ENCODE data around the gene TRAF3IP1. TPM values are rescaled to one million over a fixed set of nuclear protein-coding genes. Genes with fewer than 3 reads are reported as not detected.

TRAF3IP1 gene
- total and polyA plus RNA-seq, 4 experiments from 2014 or later, result 3.0 to 11.0 (median 6.7) TPM

DNA sequence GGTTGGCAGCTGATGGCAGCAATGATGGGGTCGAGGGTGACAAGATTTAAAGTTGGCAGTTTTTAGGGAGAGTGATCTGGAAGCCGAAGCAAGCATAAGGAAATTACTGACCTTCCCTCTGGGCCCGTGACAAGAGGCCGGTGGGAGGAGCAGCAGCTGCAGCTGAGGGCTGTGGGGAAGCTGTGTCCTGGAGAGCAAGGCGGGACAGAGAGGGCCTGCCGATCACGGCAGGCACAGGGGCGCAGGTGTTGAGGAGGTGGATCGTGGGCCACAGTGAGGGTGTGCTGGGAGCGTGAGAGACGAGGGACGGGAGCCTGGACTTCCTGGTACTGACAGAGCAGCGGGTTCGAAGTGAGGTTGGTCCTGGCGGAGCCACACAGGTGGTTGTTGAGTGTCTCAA is 31.0 kb downstream of the TRAF3IP1 start:
- no peaks in the 10 kb centered on the region for H3K4me1 Mint-ChIP-seq
- intact Hi-C loops (cut with micrococcal nuclease), result no loop called here
- H3K9me3 Mint-ChIP-seq, result no peaks in the 10 kb centered on the region
- no peaks in the 10 kb centered on the region for H3K27me3 Mint-ChIP-seq
- no peaks in the 10 kb centered on the region for H3K27me3 ChIP-seq (ENCODE audit: insufficient read depth, low read length)
- CTCF ChIA-PET (ENCODE audit: partially characterized antibody), result no interaction called here
- no peaks in the 10 kb centered on the region for H3K4me1 ChIP-seq (ENCODE audit: insufficient read depth, low read length)
- no peak overlapping the region for H3K4me3 Mint-ChIP-seq
- no peak overlapping the region for H3K4me3 ChIP-seq (ENCODE audit: low read length in 2 of 2)
- no peak overlapping the region for H3K27ac ChIP-seq (ENCODE audit: low read depth, low read length)
- H3K27ac Mint-ChIP-seq, result no peak overlapping the region
- peaks cover 18 to 27% of the 10 kb centered on the region in 2 donors for H3K36me3 Mint-ChIP-seq
- H3K36me3 ChIP-seq (ENCODE audit: insufficient read depth, low read length), result peaks cover 4% of the 10 kb centered on the region
- DNase-seq, result no peak
- POLR2A ChIA-PET (ENCODE audit: partially characterized antibody), result no interaction called here
- no peaks in the 10 kb centered on the region for H3K9me3 ChIP-seq (ENCODE audit: control insufficient read depth in 1 of 2, low read length in 2 of 2)

DNA sequence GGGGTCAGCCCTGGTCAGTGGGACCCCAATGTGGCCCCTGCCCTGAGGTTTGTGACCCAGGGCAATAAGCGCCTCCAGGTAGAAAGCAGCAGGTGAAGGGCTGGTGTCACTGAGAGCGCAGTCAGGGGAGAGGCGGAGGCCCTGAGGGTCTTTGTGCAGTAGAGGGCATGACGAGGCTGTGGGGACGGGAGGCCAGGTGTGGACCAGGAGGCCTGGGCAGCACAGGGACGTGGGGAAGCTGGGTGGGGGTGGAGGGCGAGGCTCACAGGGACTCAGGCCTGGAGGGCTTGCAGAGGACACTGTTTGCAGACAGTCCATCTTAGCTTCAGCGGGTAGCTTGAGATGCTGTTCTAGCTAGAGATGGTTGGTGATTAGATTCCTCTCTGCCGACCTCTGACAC is 32.0 kb downstream of the TRAF3IP1 start:
- no peak overlapping the region for H3K27ac ChIP-seq (ENCODE audit: low read depth, low read length)
- Mint-ChIP-seq H3K4me3 (no peak overlapping the region), H3K4me1 (peaks cover 0 to 1% (median 0%) of the 10 kb centered on the region in 4 donors), H3K36me3 (peaks cover 11 to 24% of the 10 kb centered on the region in 2 donors), H3K27me3 (no peaks in the 10 kb centered on the region), H3K9me3 (no peaks in the 10 kb centered on the region), H3K27ac (no peak overlapping the region)
- no peaks in the 10 kb centered on the region for H3K9me3 ChIP-seq (ENCODE audit: control insufficient read depth in 1 of 2, low read length in 2 of 2)
- intact Hi-C loops (cut with micrococcal nuclease), result no loop called here
- H3K4me3 ChIP-seq (ENCODE audit: low read length in 2 of 2), result no peak overlapping the region
- H3K4me1 ChIP-seq (ENCODE audit: insufficient read depth, low read length), result no peaks in the 10 kb centered on the region
- ChIA-PET POLR2A (ENCODE audit: partially characterized antibody) (no interaction called here), CTCF (ENCODE audit: partially characterized antibody) (no interaction called here)
- H3K36me3 ChIP-seq (ENCODE audit: insufficient read depth, low read length), result peaks cover 4% of the 10 kb centered on the region
- no peak for DNase-seq
- no peaks in the 10 kb centered on the region for H3K27me3 ChIP-seq (ENCODE audit: insufficient read depth, low read length)

DNA sequence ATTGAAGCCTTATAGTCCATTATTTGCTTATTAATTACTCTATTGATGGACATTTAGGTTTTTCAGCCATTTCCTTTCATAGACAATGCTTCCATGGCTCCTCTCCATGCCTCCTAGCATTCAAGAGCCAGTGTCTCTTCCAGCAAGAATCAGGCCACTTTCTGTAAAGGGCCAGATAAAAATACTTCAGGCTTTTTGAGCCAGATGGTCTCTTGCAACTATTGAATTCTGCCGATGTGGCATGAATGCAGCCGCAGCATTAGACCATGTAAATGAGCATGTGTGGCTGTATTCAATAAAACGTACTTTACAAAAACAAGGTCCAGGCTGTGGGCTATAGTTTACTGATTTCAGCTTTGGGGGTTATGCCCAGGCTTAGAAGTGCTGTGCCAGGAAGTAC is 38.5 kb downstream of the TRAF3IP1 start:
- intact Hi-C loops (cut with micrococcal nuclease), result loop anchor here (5.0 kb wide), 1 partner anchor 429 kb away; no protein-coding TSS in a partner anchor
- H3K27me3 ChIP-seq (ENCODE audit: insufficient read depth, low read length), result no peaks in the 10 kb centered on the region
- peaks cover 34 to 36% of the 10 kb centered on the region in 2 donors for H3K36me3 Mint-ChIP-seq
- CTCF ChIA-PET (ENCODE audit: partially characterized antibody), result interaction anchor here (1.3 to 3.4 kb wide), 2 partner anchors 19 to 106 kb away, joined by 3 to 17 read pairs; no protein-coding TSS in a partner anchor
- H3K27ac ChIP-seq (ENCODE audit: low read depth, low read length), result no peak overlapping the region
- no peak overlapping the region for H3K4me3 Mint-ChIP-seq
- H3K4me3 ChIP-seq (ENCODE audit: low read length in 2 of 2), result no peak overlapping the region
- no peaks in the 10 kb centered on the region for H3K36me3 ChIP-seq (ENCODE audit: insufficient read depth, low read length)
- DNase-seq, result no peak
- no peaks in the 10 kb centered on the region for H3K9me3 Mint-ChIP-seq
- H3K4me1 ChIP-seq (ENCODE audit: insufficient read depth, low read length), result no peaks in the 10 kb centered on the region
- H3K9me3 ChIP-seq (ENCODE audit: control insufficient read depth in 1 of 2, low read length in 2 of 2), result no peaks in the 10 kb centered on the region
- POLR2A ChIA-PET (ENCODE audit: partially characterized antibody), result no interaction called here
- H3K27ac Mint-ChIP-seq, result no peak overlapping the region
- no peaks in the 10 kb centered on the region for H3K27me3 Mint-ChIP-seq
- peaks cover 0 to 1% (median 0%) of the 10 kb centered on the region in 4 donors for H3K4me1 Mint-ChIP-seq

DNA sequence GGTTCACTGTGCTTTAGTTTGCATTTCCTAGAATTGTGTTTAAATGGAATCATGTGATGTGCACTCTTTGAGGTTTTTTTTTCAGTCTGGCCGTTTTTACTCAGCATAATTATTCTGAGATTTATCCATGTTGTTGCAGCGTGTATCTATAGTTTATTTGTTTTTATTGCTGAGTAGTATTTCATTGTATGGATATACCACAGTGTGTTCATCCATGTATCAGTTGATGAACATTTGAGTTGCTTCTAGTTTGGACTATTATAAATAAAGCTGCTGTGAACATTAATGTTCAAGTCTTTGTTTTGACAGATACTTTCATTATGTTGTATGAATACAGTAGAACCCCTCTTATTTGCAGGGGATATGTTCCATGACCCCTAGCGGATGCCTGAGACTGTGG is 39.1 kb downstream of the TRAF3IP1 start:
- Histone ChIP-seq H3K4me1 (ENCODE audit: insufficient read depth, low read length) (no peaks in the 10 kb centered on the region), H3K36me3 (ENCODE audit: insufficient read depth, low read length) (no peaks in the 10 kb centered on the region), H3K9me3 (ENCODE audit: control insufficient read depth in 1 of 2, low read length in 2 of 2) (no peaks in the 10 kb centered on the region), H3K27ac (ENCODE audit: low read depth, low read length) (no peak overlapping the region), H3K4me3 (ENCODE audit: low read length in 2 of 2) (no peak overlapping the region), H3K27me3 (ENCODE audit: insufficient read depth, low read length) (no peaks in the 10 kb centered on the region)
- intact Hi-C loops (cut with micrococcal nuclease), result loop anchor here (5.0 kb wide), 1 partner anchor 428 kb away; no protein-coding TSS in a partner anchor
- Mint-ChIP-seq H3K4me1 (peaks cover 0 to 1% (median 0%) of the 10 kb centered on the region in 4 donors), H3K4me3 (no peak overlapping the region), H3K27me3 (no peaks in the 10 kb centered on the region), H3K36me3 (peaks cover 29 to 36% of the 10 kb centered on the region in 2 donors), H3K27ac (no peak overlapping the region), H3K9me3 (no peaks in the 10 kb centered on the region)
- no peak for DNase-seq
- ChIA-PET CTCF (ENCODE audit: partially characterized antibody) (no interaction called here), POLR2A (ENCODE audit: partially characterized antibody) (no interaction called here)

DNA sequence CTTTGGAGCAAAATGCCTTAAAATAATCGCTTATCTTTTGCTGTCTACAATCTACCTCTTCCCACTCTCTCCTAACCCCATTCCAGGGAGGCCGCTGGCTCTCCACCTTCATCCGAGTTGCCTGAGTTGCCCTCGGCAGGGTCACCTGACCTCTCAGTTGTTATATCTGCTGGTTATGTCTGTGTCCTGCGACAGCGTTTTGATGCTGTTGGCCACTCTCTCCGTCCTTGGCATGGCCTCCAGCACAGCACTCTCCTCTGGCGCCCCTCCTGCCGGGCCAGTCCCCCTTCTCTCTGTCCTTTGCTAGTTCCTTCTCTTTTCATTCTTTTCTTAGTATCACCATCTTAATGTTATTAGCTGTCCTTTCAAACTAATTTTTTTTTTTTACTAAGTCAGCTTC is 41.6 kb downstream of the TRAF3IP1 start:
- H3K4me3 ChIP-seq (ENCODE audit: low read length in 2 of 2), result no peak overlapping the region
- no peaks in the 10 kb centered on the region for H3K36me3 ChIP-seq (ENCODE audit: insufficient read depth, low read length)
- no peaks in the 10 kb centered on the region for H3K27me3 Mint-ChIP-seq
- no peaks in the 10 kb centered on the region for H3K9me3 ChIP-seq (ENCODE audit: control insufficient read depth in 1 of 2, low read length in 2 of 2)
- H3K27me3 ChIP-seq (ENCODE audit: insufficient read depth, low read length), result no peaks in the 10 kb centered on the region
- peaks cover 0 to 1% (median 0%) of the 10 kb centered on the region in 4 donors for H3K4me1 Mint-ChIP-seq
- no peak for DNase-seq
- peak overlapping the region in 1 of 7 donors; percentile 80 for H3K27ac Mint-ChIP-seq
- POLR2A ChIA-PET (ENCODE audit: partially characterized antibody), result no interaction called here
- CTCF ChIA-PET (ENCODE audit: partially characterized antibody), result interaction anchor here (0.8 to 1.3 kb wide), 2 partner anchors 9 to 100 kb away, joined by 3 to 5 read pairs; no protein-coding TSS in a partner anchor
- H3K36me3 Mint-ChIP-seq, result peaks cover 27 to 36% of the 10 kb centered on the region in 2 donors
- no peaks in the 10 kb centered on the region for H3K4me1 ChIP-seq (ENCODE audit: insufficient read depth, low read length)
- no peak overlapping the region for H3K4me3 Mint-ChIP-seq
- no peaks in the 10 kb centered on the region for H3K9me3 Mint-ChIP-seq
- H3K27ac ChIP-seq (ENCODE audit: low read depth, low read length), result no peak overlapping the region
- intact Hi-C loops (cut with micrococcal nuclease), result no loop called here

DNA sequence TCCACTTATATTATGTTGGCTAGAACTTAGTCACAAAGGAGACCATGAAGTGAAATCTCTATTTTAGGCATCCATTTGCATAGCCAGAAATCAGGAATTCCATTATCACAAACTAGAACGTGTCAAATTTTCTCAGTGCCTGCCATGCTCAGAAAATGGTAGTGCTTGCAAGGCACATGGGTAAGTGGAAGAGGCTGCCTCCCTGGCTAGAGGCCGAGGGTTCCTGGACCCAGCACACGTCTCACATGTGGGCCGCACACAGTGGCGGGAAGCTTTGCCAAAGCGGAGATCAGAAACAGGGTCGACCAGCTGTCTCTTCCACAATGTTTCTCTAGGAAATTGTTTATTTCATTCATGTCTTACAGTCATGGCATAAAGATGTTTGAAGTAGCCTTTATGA is 42.3 kb downstream of the TRAF3IP1 start:
- H3K27ac ChIP-seq (ENCODE audit: low read depth, low read length), result no peak overlapping the region
- H3K36me3 ChIP-seq (ENCODE audit: insufficient read depth, low read length), result no peaks in the 10 kb centered on the region
- Mint-ChIP-seq H3K4me3 (no peak overlapping the region), H3K27ac (no peak overlapping the region), H3K36me3 (peaks cover 23 to 36% of the 10 kb centered on the region in 2 donors), H3K27me3 (no peaks in the 10 kb centered on the region), H3K9me3 (no peaks in the 10 kb centered on the region), H3K4me1 (no peaks in the 10 kb centered on the region)
- ChIA-PET POLR2A (ENCODE audit: partially characterized antibody) (no interaction called here), CTCF (ENCODE audit: partially characterized antibody) (interaction anchor here (0.8 to 1.3 kb wide), 2 partner anchors 8 to 99 kb away, joined by 3 to 5 read pairs; no protein-coding TSS in a partner anchor)
- no peaks in the 10 kb centered on the region for H3K27me3 ChIP-seq (ENCODE audit: insufficient read depth, low read length)
- H3K4me3 ChIP-seq (ENCODE audit: low read length in 2 of 2), result no peak overlapping the region
- intact Hi-C loops (cut with micrococcal nuclease), result no loop called here
- no peak for DNase-seq
- H3K9me3 ChIP-seq (ENCODE audit: control insufficient read depth in 1 of 2, low read length in 2 of 2), result no peaks in the 10 kb centered on the region
- no peaks in the 10 kb centered on the region for H3K4me1 ChIP-seq (ENCODE audit: insufficient read depth, low read length)

DNA sequence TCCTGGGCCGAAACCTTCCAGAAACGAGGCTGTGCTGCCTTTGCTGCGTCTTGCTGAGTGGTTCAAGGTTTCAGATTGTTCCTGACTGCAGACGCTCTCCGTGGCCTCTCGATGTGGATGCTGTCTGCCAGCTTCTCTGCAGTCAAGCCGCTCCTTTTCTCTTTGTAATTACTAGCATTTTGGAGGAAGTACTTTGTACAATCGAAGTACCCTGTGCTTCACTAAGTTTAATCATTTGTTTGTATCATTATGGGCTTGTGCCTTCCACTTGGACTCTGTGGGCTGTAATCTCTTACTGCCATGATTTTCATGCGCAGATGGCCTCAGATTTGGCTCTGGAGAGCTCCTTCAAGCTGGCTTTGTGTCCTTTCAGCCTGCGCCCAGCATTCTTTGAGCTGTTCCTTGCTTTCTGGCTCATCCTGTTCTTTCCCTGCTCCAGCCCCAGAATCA is 49.3 kb downstream of the TRAF3IP1 start:
- intact Hi-C loops (cut with micrococcal nuclease), result loop anchor here (1.0 kb wide), 1 partner anchor 94 kb away; no protein-coding TSS in a partner anchor
- no peaks in the 10 kb centered on the region for H3K9me3 Mint-ChIP-seq
- H3K27ac ChIP-seq (ENCODE audit: low read depth, low read length), result no peak overlapping the region
- no peaks in the 10 kb centered on the region for H3K9me3 ChIP-seq (ENCODE audit: control insufficient read depth in 1 of 2, low read length in 2 of 2)
- H3K4me3 Mint-ChIP-seq, result no peak overlapping the region
- CTCF ChIA-PET (ENCODE audit: partially characterized antibody), result interaction anchor here (1.3 to 5.7 kb wide), 5 partner anchors 22 to 416 kb away, joined by 4 to 44 read pairs (median 19); no protein-coding TSS in a partner anchor
- no peaks in the 10 kb centered on the region for H3K36me3 ChIP-seq (ENCODE audit: insufficient read depth, low read length)
- POLR2A ChIA-PET (ENCODE audit: partially characterized antibody), result no interaction called here
- H3K36me3 Mint-ChIP-seq, result peaks cover 0 to 1% of the 10 kb centered on the region in 2 donors
- H3K27me3 Mint-ChIP-seq, result no peaks in the 10 kb centered on the region
- no peak overlapping the region for H3K4me3 ChIP-seq (ENCODE audit: low read length in 2 of 2)
- DNase-seq, result no peak
- H3K27me3 ChIP-seq (ENCODE audit: insufficient read depth, low read length), result no peaks in the 10 kb centered on the region
- peaks cover 0 to 4% (median 2%) of the 10 kb centered on the region in 4 donors for H3K4me1 Mint-ChIP-seq
- no peaks in the 10 kb centered on the region for H3K4me1 ChIP-seq (ENCODE audit: insufficient read depth, low read length)
- H3K27ac Mint-ChIP-seq, result no peak overlapping the region

Data from CD4-positive, alpha-beta memory T cell (primary cell).